GM18520 (cell line): ENCODE measurements around the gene HACD3.
A peak's percentile ranks its signal among the peaks of the same experiment; 100 is the strongest.

Experiments
- ATAC-seq: cut with Tn5 transposase; IDR thresholded peaks from one replicate; pipeline ENCODE4 v1.9.1; 2021; ENCODE audit not compliant: unreplicated experiment

The HACD3 gene, protein sequence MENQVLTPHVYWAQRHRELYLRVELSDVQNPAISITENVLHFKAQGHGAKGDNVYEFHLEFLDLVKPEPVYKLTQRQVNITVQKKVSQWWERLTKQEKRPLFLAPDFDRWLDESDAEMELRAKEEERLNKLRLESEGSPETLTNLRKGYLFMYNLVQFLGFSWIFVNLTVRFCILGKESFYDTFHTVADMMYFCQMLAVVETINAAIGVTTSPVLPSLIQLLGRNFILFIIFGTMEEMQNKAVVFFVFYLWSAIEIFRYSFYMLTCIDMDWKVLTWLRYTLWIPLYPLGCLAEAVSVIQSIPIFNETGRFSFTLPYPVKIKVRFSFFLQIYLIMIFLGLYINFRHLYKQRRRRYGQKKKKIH

GRCh38 chr15:65530318-65531111, at the start of gene HACD3:
HACD3 (plus strand) TSS chr15:65530463; CDS start chr15:65530632, 169 bp downstream.
- ATAC-seq: peak; percentile 50

- no peak for ATAC-seq
Observed at GRCh38 chr15:65484876-65485275, 45.4 kb upstream of the HACD3 start.

DNA sequence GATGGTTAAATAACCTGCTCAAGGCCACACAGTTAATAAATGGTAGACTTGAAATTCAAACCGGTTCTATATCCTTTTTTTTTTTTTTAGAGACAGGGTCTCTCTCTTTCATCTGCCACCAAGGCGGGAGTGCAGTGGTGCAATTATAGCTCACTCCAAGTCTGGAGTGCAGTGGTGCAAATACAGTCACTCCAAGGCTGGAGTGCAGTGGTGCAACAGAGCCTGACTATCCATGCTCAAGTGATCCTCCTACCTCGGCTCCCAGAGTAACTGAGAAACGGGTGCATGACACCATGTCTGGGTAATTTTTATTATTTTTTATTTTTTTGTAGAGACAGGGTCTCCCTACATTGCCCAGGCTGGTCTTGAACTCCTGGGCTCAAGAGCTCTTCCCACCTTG, 36.2 kb upstream of the HACD3 start:
- ATAC-seq: no peak

- no peak for ATAC-seq
Observed at GRCh38 chr15:65509321-65509720, 20.9 kb upstream of the HACD3 start.

DNA sequence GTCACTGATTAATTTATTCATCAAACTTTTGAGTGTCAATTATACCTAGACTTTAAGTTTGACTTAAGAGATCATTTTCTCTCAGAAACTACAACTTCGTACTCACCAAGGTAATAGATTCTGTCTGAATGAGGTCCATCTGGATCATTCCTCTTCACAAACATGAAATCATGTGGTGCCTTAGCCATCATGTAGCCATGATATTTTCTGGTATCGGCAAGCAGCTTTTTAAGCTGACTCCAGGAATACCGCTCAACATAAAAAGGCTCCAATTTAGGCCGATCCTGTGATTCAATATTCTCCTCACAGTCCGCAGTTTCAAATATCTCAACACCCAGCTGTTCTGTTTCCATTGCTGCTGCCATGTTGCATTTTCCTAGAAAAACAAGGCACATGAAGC, 18.1 kb upstream of the HACD3 start:
- no peak for ATAC-seq

DNA sequence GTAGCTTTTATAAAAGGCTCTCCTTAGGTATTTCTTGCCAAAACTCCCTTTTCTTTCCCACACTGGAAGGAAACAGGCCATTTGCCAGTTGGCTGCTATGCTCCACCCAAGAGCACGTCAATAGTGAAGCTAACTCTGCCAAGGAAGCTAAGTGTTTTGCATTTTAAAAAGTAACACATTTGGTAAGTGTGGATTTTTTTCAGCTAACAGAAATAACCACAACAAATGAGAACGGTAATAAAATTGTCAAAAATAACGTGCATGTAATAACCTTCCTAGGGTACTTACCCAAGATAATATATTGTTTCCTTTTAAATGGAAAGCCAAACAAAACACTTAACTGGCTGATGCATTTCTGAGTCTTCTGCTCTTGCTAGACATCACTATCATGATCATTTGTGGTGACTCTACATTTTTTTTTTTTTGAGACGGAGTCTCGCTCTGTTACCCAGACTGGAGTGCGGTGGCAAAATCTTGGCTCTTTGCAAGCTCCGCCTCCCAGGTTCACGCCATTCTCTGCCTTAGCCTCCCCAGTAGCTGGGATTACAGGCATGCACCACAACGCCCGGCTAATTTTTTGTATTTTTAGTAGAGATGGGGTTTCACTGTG, 17.4 kb upstream of the HACD3 start:
- no peak for ATAC-seq

DNA sequence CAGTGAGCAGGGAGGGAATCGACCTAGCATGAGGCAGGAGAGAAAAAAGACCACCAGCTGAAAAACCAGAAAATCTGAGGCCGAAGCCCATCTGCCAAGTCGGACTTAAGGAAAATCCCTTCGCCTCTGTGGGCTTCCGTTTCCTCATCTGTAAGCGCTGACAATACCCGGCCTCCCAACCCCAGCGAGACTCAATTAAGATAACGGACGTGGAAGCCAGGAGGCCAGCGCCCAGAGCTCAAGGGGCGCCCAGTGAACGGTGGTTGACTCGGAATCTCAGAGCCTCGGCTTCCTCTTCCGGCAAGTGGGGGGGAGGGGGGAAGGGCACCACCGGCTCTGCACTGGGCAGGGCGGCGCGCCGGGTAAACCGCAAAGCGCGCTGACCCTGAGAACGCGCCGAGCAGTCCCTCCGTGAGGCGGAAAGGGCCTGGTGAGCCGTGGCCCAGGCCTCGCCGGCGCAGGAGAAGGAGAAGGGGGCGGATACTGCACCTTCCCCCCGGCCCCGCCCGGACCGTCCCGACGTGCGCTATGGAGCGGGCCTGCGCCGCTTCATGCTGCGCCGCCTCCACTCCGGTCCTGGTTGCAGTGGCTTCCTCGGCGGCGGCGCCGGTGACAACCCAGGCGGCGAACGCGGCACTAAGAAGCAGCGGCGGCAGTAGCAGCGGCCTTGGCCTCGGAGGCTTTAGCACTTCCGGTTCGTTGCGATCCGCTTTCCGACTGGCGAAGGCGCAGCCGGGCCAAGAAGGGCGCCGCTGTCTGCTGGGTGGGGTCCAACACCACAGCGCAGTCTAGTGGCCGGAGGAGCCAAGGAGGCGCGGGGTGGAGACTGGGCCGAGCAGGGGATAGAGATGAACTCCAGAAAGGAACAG, 13.0 kb upstream of the HACD3 start, which contains the start of gene DPP8:
Gene DPP8 (minus strand): TSS at position 693 of the 869 bp plus-strand sequence. CDS start 5,136 bp downstream, outside the sequence.
- ATAC-seq: peak; percentile 75

DNA sequence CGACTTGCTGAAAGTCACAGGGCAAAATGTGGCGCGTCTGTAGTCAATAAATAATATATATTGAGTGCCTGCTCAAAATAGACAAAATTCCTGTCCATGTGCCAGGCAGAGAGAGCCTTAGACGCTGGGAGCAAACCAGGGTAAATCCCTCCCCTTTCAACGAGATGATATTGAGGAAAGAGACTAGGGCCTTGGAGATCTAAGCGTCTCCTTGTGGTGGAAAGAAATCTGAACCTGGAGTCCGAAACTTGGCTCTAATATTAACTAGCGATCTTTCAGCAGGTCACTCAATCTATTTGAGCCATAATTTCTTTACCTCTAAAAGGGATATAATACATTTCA, 12.4 kb upstream of the HACD3 start:
- no peak for ATAC-seq

GRCh38 chr15:65518633-65519285, 11.5 kb upstream of the HACD3 start:
- no peak for ATAC-seq

- ATAC-seq: no peak
Observed at GRCh38 chr15:65521350-65521749, 8.9 kb upstream of the HACD3 start.

- ATAC-seq: no peak
Observed at GRCh38 chr15:65524226-65524625, 6.0 kb upstream of the HACD3 start.

- ATAC-seq: no peak
Observed at GRCh38 chr15:65525622-65526021, 4.6 kb upstream of the HACD3 start.

DNA sequence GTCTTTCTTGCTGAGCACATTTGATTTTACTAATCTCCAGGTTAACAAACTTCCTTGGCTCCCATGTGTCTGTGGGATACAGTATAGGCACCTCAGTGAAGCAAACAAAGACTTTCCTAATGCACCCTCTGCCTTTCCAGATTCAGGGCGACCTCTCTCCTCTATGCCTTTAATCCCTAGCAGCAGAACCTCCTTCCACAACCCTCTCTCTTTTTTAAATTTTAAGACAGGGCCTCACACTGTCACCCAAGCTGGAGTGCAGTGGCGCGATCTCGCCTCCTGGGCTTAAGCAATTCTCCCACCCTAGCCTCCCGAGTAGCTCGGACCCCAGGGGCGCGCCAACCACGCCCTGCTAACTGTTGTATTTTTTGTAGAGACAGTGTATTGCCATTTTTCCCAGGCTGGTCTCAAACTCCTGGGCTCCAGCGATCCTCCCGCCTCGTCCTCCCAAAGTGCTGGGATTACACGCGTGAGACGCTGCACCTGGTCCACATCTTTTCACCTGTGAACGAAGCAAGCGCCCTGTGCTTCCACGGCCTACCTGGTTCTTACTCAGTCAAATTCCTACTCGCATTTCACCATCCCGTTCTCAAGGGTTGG, 1.7 kb upstream of the HACD3 start:
- no peak for ATAC-seq

- ATAC-seq: no peak
Observed at GRCh38 chr15:65529762-65530317, 423 bp upstream of the HACD3 start.

DNA sequence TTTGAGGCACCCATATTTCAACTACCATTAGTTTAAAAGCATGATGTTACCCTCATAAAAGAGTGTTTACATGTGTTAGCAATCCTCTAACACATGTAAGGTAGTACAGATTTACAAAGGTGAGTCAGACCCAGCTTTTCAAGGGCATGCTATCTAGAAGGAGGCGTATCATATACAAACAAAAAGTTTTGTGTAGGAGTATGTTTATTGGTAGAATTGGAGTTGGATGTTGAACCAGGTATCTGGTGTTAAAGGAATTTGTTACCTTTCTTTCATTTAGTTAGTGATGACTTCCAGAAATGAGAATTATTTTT, 2.4 kb downstream of the HACD3 start:
- no peak for ATAC-seq

- ATAC-seq: no peak
Observed at GRCh38 chr15:65533057-65533756, 2.9 kb downstream of the HACD3 start.

- no peak for ATAC-seq
Observed at GRCh38 chr15:65535192-65535591, 4.9 kb downstream of the HACD3 start.

DNA sequence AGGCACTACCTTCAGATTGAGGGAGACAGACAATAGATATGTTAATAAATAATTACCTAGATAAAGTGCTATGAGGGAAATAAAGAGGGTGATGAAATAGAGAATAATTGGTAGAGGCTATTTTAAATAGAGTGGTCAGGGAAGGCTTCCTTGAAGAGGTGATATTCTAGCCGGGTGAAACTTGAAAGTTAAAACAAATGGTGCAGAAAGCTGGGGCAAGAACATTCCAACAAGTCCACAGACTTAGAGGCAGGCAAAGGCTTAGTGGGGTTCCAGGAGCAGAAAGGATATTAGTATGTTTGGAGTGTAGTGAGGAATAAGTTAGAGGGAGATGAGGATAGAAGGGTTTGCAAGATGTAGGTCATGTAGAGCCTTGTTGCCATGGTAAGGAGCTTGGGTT, 10.1 kb downstream of the HACD3 start:
- no peak for ATAC-seq

DNA sequence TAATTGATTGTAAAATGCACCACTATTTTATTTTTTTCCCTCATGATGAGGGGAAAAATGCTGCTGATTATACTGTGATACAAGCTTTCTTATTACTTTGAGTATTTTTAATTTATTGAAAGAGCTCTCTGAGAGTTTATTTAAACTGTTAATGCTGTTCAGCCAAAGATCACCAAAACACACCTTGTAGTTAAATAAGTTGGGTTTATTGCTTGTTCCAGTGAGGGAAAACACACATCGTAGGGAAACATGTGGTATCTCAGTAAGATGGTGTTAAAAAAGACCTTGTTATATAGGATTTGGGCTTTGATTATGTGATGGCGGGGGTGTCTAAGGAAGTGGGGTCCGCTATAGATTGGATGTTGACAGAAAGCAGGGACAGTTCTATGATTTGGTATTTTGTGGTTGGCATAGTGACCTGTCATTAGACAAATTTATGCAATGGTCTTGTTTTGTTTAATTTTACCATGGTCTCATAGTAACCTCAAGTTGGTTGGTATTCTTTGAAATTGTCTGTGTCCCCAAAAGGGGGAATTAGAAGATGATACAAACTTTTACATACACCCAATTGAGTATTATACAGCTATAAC, 11.1 kb downstream of the HACD3 start:
- ATAC-seq: no peak
